Type B pancreatic cell (in vitro differentiated cells): Measurements from ENCODE around the gene MAPK11. TPM values are rescaled to one million over a fixed set of nuclear protein-coding genes. Genes with fewer than 3 reads are reported as not detected.

Source experiments
- DNase-seq: peaks from one replicate; pipeline ENCODE4 v3.0.0; 2021; ENCODE audit warnings: mixed read lengths; ENCODE audit not compliant: unreplicated experiment; ENCODE audit errors: extremely low spot score
- H3K27ac Mint-ChIP-seq: 2 replicates; pipeline ENCODE4 v1.8.0; 2021; ENCODE audit warnings: mild to moderate bottlenecking, mixed read lengths
- H3K27me3 Mint-ChIP-seq: 2 replicates; pipeline ENCODE4 v1.8.0; 2021; ENCODE audit warnings: mixed read lengths
- H3K36me3 Mint-ChIP-seq: 2 replicates; pipeline ENCODE4 v1.8.0; 2021; ENCODE audit warnings: mixed read lengths
- H3K4me1 Mint-ChIP-seq: one replicate; pipeline ENCODE4 v1.8.0; 2021; ENCODE audit warnings: mixed read lengths; ENCODE audit not compliant: unreplicated experiment
- H3K4me3 Mint-ChIP-seq: 2 replicates; pipeline ENCODE4 v1.8.0; 2021; ENCODE audit warnings: mild to moderate bottlenecking, mixed read lengths
- H3K9me3 Mint-ChIP-seq: 2 replicates; pipeline ENCODE4 v1.8.0; 2021; ENCODE audit warnings: mixed read lengths
- total RNA-seq: library from RNA; stranded (reverse); gene quantifications from 2 replicates; pipeline ENCODE4 v1.2.1, GENCODE V29; 2021; ENCODE audit warnings: low replicate concordance
- TF ChIP-seq, protein P1 (sequence below): fragments of 200-600 bp; sonication (generic); conservative IDR thresholded peaks from 2 replicates; pipeline ENCODE4 v1.5.0; 2021; ENCODE audit warnings: antibody characterized with exemption, mild to moderate bottlenecking

Gene MAPK11
- total RNA-seq, 1 donor from 2014 or later, result 7.4 TPM

- Mint-ChIP-seq H3K27ac (no peak overlapping the region), H3K36me3 (no peaks in the 10 kb centered on the region), H3K4me1 (no peaks in the 10 kb centered on the region), H3K4me3 (no peak overlapping the region), H3K9me3 (no peaks in the 10 kb centered on the region), H3K27me3 (no peaks in the 10 kb centered on the region)
- TF ChIP-seq, protein P1, sequence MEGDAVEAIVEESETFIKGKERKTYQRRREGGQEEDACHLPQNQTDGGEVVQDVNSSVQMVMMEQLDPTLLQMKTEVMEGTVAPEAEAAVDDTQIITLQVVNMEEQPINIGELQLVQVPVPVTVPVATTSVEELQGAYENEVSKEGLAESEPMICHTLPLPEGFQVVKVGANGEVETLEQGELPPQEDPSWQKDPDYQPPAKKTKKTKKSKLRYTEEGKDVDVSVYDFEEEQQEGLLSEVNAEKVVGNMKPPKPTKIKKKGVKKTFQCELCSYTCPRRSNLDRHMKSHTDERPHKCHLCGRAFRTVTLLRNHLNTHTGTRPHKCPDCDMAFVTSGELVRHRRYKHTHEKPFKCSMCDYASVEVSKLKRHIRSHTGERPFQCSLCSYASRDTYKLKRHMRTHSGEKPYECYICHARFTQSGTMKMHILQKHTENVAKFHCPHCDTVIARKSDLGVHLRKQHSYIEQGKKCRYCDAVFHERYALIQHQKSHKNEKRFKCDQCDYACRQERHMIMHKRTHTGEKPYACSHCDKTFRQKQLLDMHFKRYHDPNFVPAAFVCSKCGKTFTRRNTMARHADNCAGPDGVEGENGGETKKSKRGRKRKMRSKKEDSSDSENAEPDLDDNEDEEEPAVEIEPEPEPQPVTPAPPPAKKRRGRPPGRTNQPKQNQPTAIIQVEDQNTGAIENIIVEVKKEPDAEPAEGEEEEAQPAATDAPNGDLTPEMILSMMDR, result no peak
- no peak for DNase-seq
Observed at GRCh38 chr22:50220603-50221409, 49.4 kb downstream of the MAPK11 start.

DNA sequence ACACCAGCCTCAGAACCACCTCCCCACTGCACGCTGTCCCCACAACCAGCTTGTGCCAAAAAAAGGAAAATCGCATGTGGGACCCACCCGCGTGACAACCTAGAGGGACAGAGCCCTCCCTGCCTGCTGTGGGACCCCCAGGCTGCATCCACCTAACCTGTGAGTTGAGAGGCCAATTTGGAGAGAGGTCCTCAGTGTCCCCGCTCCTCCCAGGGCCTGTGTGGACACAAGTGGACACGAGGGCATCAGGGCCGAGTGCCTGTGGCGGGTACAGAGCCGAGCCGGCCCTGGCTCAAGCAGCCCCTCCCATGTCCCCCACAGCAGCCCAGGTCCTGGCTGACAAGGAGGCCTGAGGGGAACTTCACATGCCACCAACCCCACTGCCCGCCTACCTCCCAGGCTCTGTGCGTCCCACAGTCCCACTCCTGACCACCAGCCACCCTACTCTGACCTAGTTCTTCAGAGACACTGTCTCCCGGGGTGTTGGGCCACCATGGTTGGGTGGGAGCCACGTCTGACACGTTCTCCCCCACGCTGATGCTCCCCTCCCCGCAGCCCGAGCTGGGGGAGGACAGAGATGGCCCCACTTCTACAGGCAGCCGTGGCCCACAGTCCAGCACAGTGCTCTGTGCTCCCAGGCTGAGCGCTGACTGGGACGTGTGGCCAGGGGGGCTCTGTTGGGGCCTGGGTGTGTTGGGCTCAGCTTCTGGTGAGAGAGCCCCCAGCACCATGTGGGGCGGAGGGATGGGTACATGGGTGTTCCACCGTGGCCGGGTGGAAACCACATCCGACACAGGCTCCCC lies 50.2 kb downstream of the MAPK11 start:
- H3K9me3 Mint-ChIP-seq, result no peaks in the 10 kb centered on the region
- TF ChIP-seq, protein P1, result no peak
- no peaks in the 10 kb centered on the region for H3K4me1 Mint-ChIP-seq
- H3K27me3 Mint-ChIP-seq, result no peaks in the 10 kb centered on the region
- no peak for DNase-seq
- H3K36me3 Mint-ChIP-seq, result peaks cover 1% of the 10 kb centered on the region
- no peak overlapping the region for H3K27ac Mint-ChIP-seq
- H3K4me3 Mint-ChIP-seq, result no peak overlapping the region

DNA sequence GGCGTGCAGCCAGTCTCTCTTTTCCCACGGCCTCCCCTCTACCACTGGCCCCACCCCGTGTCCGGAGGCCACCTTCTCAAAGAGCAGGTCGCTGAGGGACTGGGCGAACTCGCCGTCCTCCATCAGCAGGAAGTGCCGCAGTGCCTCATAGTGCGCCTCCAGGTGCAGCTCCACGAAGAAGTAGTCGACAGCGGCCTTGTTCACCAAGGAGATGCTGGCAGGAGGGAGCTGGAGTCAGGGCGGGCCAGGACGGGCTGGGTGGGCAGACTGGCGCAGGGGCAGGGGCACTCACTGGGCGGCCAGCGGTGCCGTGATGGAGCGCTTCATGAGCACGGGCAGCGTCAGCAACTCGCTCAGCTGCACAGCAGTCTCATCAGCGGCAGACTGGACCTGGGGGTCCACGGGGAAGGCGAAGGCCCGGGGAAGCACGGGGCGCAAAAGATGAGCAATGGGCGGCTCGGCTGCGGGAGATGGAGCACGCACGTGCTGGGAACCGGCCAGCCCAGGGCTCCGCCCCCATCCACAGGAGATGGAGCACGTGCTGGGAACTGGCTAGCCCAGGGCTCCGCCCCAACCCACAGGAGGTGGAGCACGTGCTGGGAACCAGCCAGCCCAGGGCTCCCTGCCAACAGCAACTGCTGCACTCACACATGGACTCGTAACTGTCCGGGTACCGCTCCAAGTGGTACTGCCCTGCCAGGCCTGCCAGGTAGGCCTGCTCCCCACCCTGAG lies 51.0 kb downstream of the MAPK11 start:
- no peak for DNase-seq
- Mint-ChIP-seq H3K9me3 (no peaks in the 10 kb centered on the region), H3K27ac (no peak overlapping the region), H3K27me3 (no peaks in the 10 kb centered on the region), H3K36me3 (peaks cover 5% of the 10 kb centered on the region), H3K4me3 (no peak overlapping the region), H3K4me1 (no peaks in the 10 kb centered on the region)
- TF ChIP-seq, protein P1, result no peak

GRCh38 chr22:50218153-50218995 lies 51.8 kb downstream of the MAPK11 start:
- H3K4me1 Mint-ChIP-seq, result no peaks in the 10 kb centered on the region
- H3K27me3 Mint-ChIP-seq, result no peaks in the 10 kb centered on the region
- no peak overlapping the region for H3K27ac Mint-ChIP-seq
- H3K9me3 Mint-ChIP-seq, result no peaks in the 10 kb centered on the region
- H3K4me3 Mint-ChIP-seq, result no peak overlapping the region
- H3K36me3 Mint-ChIP-seq, result peaks cover 7% of the 10 kb centered on the region
- TF ChIP-seq, protein P1, result no peak
- no peak for DNase-seq
